ENCODE measurements around the gene PARD3. TPM values are rescaled to one million over a fixed set of nuclear protein-coding genes. Genes with fewer than 3 reads are reported as not detected.

Gene PARD3
- total RNA-seq, 1 experiment from 2014 or later: 46.3 TPM

- no TSS peak for BruUV-seq (replicated peaks)
- H4K20me1 ChIP-seq (ENCODE audit: insufficient read depth): no peaks in the 10 kb centered on the region
- TF ChIP-seq CTCF (IDR thresholded peaks at IDR 0.05 in 2 of 3, conservative IDR thresholded peaks at IDR 0.05 in 1 of 3; ENCODE audit: borderline replicate concordance in 1 of 3, insufficient read depth in 1 of 3, low read depth in 2 of 3, low read length in 2 of 3): no peak
- TF ChIP-seq FOSL1 (IDR thresholded peaks at IDR 0.05; ENCODE audit: low read depth): no peak
- no peak for TF ChIP-seq JUND (IDR thresholded peaks at IDR 0.05)
- TF ChIP-seq RAD21 (IDR thresholded peaks at IDR 0.05; ENCODE audit: low read depth): no peak
- H3K36me3 ChIP-seq (ENCODE audit: control insufficient read depth in 1 of 2, insufficient read depth in 2 of 2, low read length in 2 of 2): no peaks in the 10 kb centered on the region
- RAD21 ChIA-PET (ENCODE audit: low non-redundant PET in 1 of 2, low total read pairs in 2 of 2, uncharacterized antibody in 2 of 2, unreplicated experiment in 2 of 2): interaction anchor here in 1 of 2 experiments (0.6 kb wide), 1 partner anchor 635 kb away, joined by 3 read pairs; no protein-coding TSS in a partner anchor
- H3K9ac ChIP-seq (ENCODE audit: low read length): no peak overlapping the region
- H3K9me3 ChIP-seq (ENCODE audit: control insufficient read depth in 1 of 2, insufficient read depth in 1 of 2, low read depth in 1 of 2, low read length in 2 of 2): no peaks in the 10 kb centered on the region
- no peaks in the 10 kb centered on the region for H3K27me3 ChIP-seq (ENCODE audit: insufficient read depth, low read length)
- H3K27ac ChIP-seq (ENCODE audit: low read depth, low read length): no peak overlapping the region
- POLR2A ChIA-PET: no interaction called here
- H3K4me1 ChIP-seq (ENCODE audit: control insufficient read depth in 1 of 2, insufficient read depth in 2 of 2, low read length in 2 of 2): peaks cover 7 to 19% of the 10 kb centered on the region in 2 experiments
- CTCF ChIA-PET: interaction anchor here (0.9 kb wide), 1 partner anchor 519 kb away, joined by 3 read pairs; no protein-coding TSS in a partner anchor
- DNase-seq (ENCODE audit: low read depth, low spot score) (no peak), ATAC-seq (no peak)
- intact Hi-C loops (cut with micrococcal nuclease): no loop called here
- H2AFZ ChIP-seq (ENCODE audit: low read depth, low read length, poor library complexity, severe bottlenecking): no peak overlapping the region
- no peaks in the 10 kb centered on the region for H3K9me2 ChIP-seq (ENCODE audit: insufficient read depth)
- no peak overlapping the region for H3K4me2 ChIP-seq (ENCODE audit: low read length)
- no peak overlapping the region for H3K4me3 ChIP-seq (replicated peaks in 1 of 2; ENCODE audit: low read depth in 1 of 2, low read length in 2 of 2)
- H3K79me2 ChIP-seq (ENCODE audit: insufficient read depth, low read length): no peaks in the 10 kb centered on the region
These were observed 695.6 kb downstream of the PARD3 start for GRCh38 chr10:34119456-34119855.

GRCh38 chr10:34116681-34117271 is 698.3 kb downstream of the PARD3 start:
- RAD21 ChIA-PET (ENCODE audit: low non-redundant PET in 1 of 2, low total read pairs in 2 of 2, uncharacterized antibody in 2 of 2, unreplicated experiment in 2 of 2): no interaction called here
- Histone ChIP-seq H3K27me3 (ENCODE audit: insufficient read depth, low read length) (no peaks in the 10 kb centered on the region), H3K79me2 (ENCODE audit: insufficient read depth, low read length) (no peaks in the 10 kb centered on the region), H3K4me1 (ENCODE audit: control insufficient read depth in 1 of 2, insufficient read depth in 2 of 2, low read length in 2 of 2) (peaks cover 6% of the 10 kb centered on the region in 2 experiments; a peak in 2 of 4 replicates), H3K4me2 (ENCODE audit: low read length) (no peak overlapping the region), H3K9me3 (ENCODE audit: control insufficient read depth in 1 of 2, insufficient read depth in 1 of 2, low read depth in 1 of 2, low read length in 2 of 2) (no peaks in the 10 kb centered on the region), H3K4me3 (replicated peaks in 1 of 2; ENCODE audit: low read depth in 1 of 2, low read length in 2 of 2) (no peak overlapping the region), H3K9me2 (ENCODE audit: insufficient read depth) (no peaks in the 10 kb centered on the region), H2AFZ (ENCODE audit: low read depth, low read length, poor library complexity, severe bottlenecking) (no peak overlapping the region), H4K20me1 (ENCODE audit: insufficient read depth) (no peaks in the 10 kb centered on the region), H3K27ac (ENCODE audit: low read depth, low read length) (no peak overlapping the region), H3K36me3 (ENCODE audit: control insufficient read depth in 1 of 2, insufficient read depth in 2 of 2, low read length in 2 of 2) (no peaks in the 10 kb centered on the region), H3K9ac (ENCODE audit: low read length) (no peak overlapping the region)
- BruUV-seq (replicated peaks): no TSS peak
- DNase-seq (ENCODE audit: low read depth, low spot score): no peak
- POLR2A ChIA-PET: no interaction called here
- no peak for ATAC-seq
- intact Hi-C loops (cut with micrococcal nuclease): no loop called here
- CTCF ChIA-PET: no interaction called here
- no peak for TF ChIP-seq SIN3A (IDR thresholded peaks at IDR 0.05; ENCODE audit: low read depth)
- TF ChIP-seq YY1 (IDR thresholded peaks at IDR 0.05; ENCODE audit: extremely low read depth, insufficient replicate concordance, low read depth, low read length): no peak
- no peak for TF ChIP-seq POLR2AphosphoS5 (IDR thresholded peaks at IDR 0.05; ENCODE audit: low read depth, low read length)
- no peak for TF ChIP-seq SP1 (IDR thresholded peaks at IDR 0.05; ENCODE audit: low read depth)
- TF ChIP-seq SRF (IDR thresholded peaks at IDR 0.05; ENCODE audit: low read depth): no peak
- TF ChIP-seq EZH2 (IDR thresholded peaks at IDR 0.05): no peak
- TF ChIP-seq JUND (IDR thresholded peaks at IDR 0.05): no peak
- TF ChIP-seq ATF3 (IDR thresholded peaks at IDR 0.05): no peak
- no peak for TF ChIP-seq POLR2A (IDR thresholded peaks at IDR 0.05; ENCODE audit: borderline replicate concordance, extremely low read depth, insufficient read depth, insufficient read length)
- TF ChIP-seq REST (IDR thresholded peaks at IDR 0.05; ENCODE audit: low read depth): no peak
- no peak for TF ChIP-seq FOSL1 (IDR thresholded peaks at IDR 0.05; ENCODE audit: low read depth)
- TF ChIP-seq TCF7L2 (IDR thresholded peaks at IDR 0.05; ENCODE audit: borderline replicate concordance, extremely low read depth, insufficient read depth, insufficient read length): no peak
- TF ChIP-seq CEBPB (IDR thresholded peaks at IDR 0.05; ENCODE audit: low read depth): no peak

Data from HCT116 (cell line).